SK-N-SH (cell line): Measurements from ENCODE around the gene OR5L1. TPM values are rescaled to one million over a fixed set of nuclear protein-coding genes. Genes with fewer than 3 reads are reported as not detected.

Experiments
- CTCF ChIA-PET: fragments of 300-600, 350-600 bp; formaldehyde crosslinking; extraction: SDS; loops from one replicate; lab custom pipeline; 2021; lab: Yijun Ruan, JAX
- POLR2A ChIA-PET: fragments of 350-600 bp; sonication (Branson Sonifier 250); formaldehyde crosslinking; extraction: SDS; loops from one replicate; lab custom pipeline; 2020; ENCODE audit warnings: antibody characterized with exemption, inconsistent platforms; lab: Yijun Ruan, JAX
- DNase-seq: peaks from one replicate; pipeline ENCODE4 v3.0.0; 2012
- H2AFZ ChIP-seq: fragments of 200-600 bp; sonication (generic); 2 replicates; pipeline ENCODE4 v1.8.1; 2016; ENCODE audit warnings: antibody characterized with exemption, mild to moderate bottlenecking, low read depth
- H3F3A ChIP-seq: fragments of 200-600 bp; sonication (generic); replicated peaks from 2 replicates; pipeline ENCODE3; 2016; ENCODE audit warnings: antibody characterized with exemption, mild to moderate bottlenecking; ENCODE audit not compliant: insufficient read depth
- H3K27ac ChIP-seq, 2 experiments: fragments of 200-500 bp in 1 of 2; fragments of 200-600 bp in 1 of 2; sonication (Bioruptor generic) in 1 of 2; sonication (generic), shearing (Covaris generic) in 1 of 2; 2 replicates each; pipeline versions ENCODE4 v1.5.1 to v1.6.1; 2014 to 2016; ENCODE audit warnings: low read depth in 2 of 2, inconsistent platforms in 1 of 2, low read length in 1 of 2, mild to moderate bottlenecking in 1 of 2, mixed read lengths in 1 of 2
- H3K27me3 ChIP-seq: fragments of 200-600 bp; sonication (generic), shearing (Covaris generic); 2 replicates; pipeline ENCODE4 v1.6.1; 2016; ENCODE audit warnings: mixed run types; ENCODE audit not compliant: insufficient read depth
- H3K36me3 ChIP-seq, 2 experiments: fragments of 200-500 bp in 1 of 2; fragments of 200-600 bp in 1 of 2; sonication (Bioruptor generic) in 1 of 2; sonication (generic) in 1 of 2; replicated peaks in 1 of 2; 2 replicates each; pipeline versions ENCODE3 to v1.5.1; 2014 to 2016; ENCODE audit warnings: low read length in 1 of 2, mild to moderate bottlenecking in 1 of 2; ENCODE audit not compliant: insufficient read depth in 2 of 2, control insufficient read depth in 1 of 2
- H3K4me1 ChIP-seq, 2 experiments: fragments of 200-500 bp in 1 of 2; fragments of 200-600 bp in 1 of 2; sonication (Bioruptor generic) in 1 of 2; sonication (generic), shearing (Covaris generic) in 1 of 2; 2 replicates each; pipeline versions ENCODE4 v1.5.1 to v1.6.1; 2014 to 2016; ENCODE audit warnings: low read depth in 1 of 2, low read length in 1 of 2, mixed run types in 1 of 2; ENCODE audit not compliant: insufficient read depth in 2 of 2, control insufficient read depth in 1 of 2
- H3K4me2 ChIP-seq: fragments of 200-600 bp; sonication (generic), shearing (Covaris generic); 2 replicates; pipeline ENCODE4 v1.6.1; 2017; ENCODE audit warnings: mixed run types
- H3K4me3 ChIP-seq, 2 experiments: fragments of 200-500 bp in 1 of 2; fragments of 200-600 bp in 1 of 2; sonication (Bioruptor generic) in 1 of 2; sonication (generic), shearing (Covaris generic) in 1 of 2; 2 replicates each; pipeline versions ENCODE4 v1.5.1 to v1.8.1; 2014 to 2016; ENCODE audit warnings: low read depth in 2 of 2, inconsistent platforms in 1 of 2, low read length in 1 of 2, mild to moderate bottlenecking in 1 of 2, mixed read lengths in 1 of 2, moderate library complexity in 1 of 2
- H3K79me2 ChIP-seq: fragments of 200-600 bp; sonication (generic); 2 replicates; pipeline ENCODE4 v1.8.1; 2017; ENCODE audit warnings: mild to moderate bottlenecking; ENCODE audit not compliant: insufficient read depth
- H3K9ac ChIP-seq: fragments of 200-600 bp; sonication (generic); 2 replicates; pipeline ENCODE4 v1.6.1; 2017; ENCODE audit warnings: mixed run types
- H3K9me2 ChIP-seq: fragments of 200-600 bp; sonication (generic); 2 replicates; pipeline ENCODE4 v1.6.1; 2017; ENCODE audit warnings: mixed run types
- H3K9me3 ChIP-seq: fragments of 200-600 bp; sonication (generic); 2 replicates; pipeline ENCODE4 v1.6.1; 2017; ENCODE audit warnings: mixed run types, mild to moderate bottlenecking, moderate library complexity
- H4K20me1 ChIP-seq: fragments of 200-600 bp; sonication (generic); 2 replicates; pipeline ENCODE4 v1.6.1; 2017; ENCODE audit warnings: mild to moderate bottlenecking, mixed run types; ENCODE audit not compliant: insufficient read depth
- ELF1 ChIP-seq: IDR thresholded peaks from 2 replicates; pipeline ENCODE4 v1.4.0; 2012
- EZH2phosphoT487 ChIP-seq: fragments of 200-600 bp; sonication (generic); IDR thresholded peaks from 2 replicates; pipeline ENCODE4 v1.6.1; 2017; ENCODE audit warnings: low read depth, mixed run types, mild to moderate bottlenecking, antibody characterized with exemption, moderate library complexity, borderline replicate concordance
- FOSL2 ChIP-seq: IDR thresholded peaks from 2 replicates; pipeline ENCODE4 v1.4.0; 2012; ENCODE audit warnings: low read depth, mild to moderate bottlenecking, moderate library complexity, borderline replicate concordance
- FOXJ3 ChIP-seq: sonication (generic); formaldehyde crosslinking; IDR thresholded peaks from 2 replicates; pipeline ENCODE4 v1.5.1; 2020; ENCODE audit warnings: mild to moderate bottlenecking, missing genetic modification reagents
- GATA2 ChIP-seq: sonication (generic); formaldehyde crosslinking; IDR thresholded peaks from 2 replicates; pipeline ENCODE4 v1.5.0; 2020; ENCODE audit warnings: mild to moderate bottlenecking, missing genetic modification reagents
- JUND ChIP-seq: IDR thresholded peaks from 2 replicates; pipeline ENCODE4 v1.4.0; 2012
- NFIC ChIP-seq: IDR thresholded peaks from 2 replicates; pipeline ENCODE4 v1.4.0; 2012; ENCODE audit warnings: borderline replicate concordance
- NRF1 ChIP-seq: IDR thresholded peaks from 2 replicates; pipeline ENCODE4 v1.6.1; 2012; ENCODE audit warnings: low read depth, mild to moderate bottlenecking, low read length
- POLR2AphosphoS5 ChIP-seq: IDR thresholded peaks from 2 replicates; pipeline ENCODE4 v1.6.1; 2012; ENCODE audit warnings: low read depth, low read length
- RCOR1 ChIP-seq: fragments of 150-350 bp; IDR thresholded peaks from 2 replicates; pipeline ENCODE4 v1.6.1; 2017; ENCODE audit warnings: antibody characterized with exemption, low read length
- RFX5 ChIP-seq: IDR thresholded peaks from 2 replicates; pipeline ENCODE4 v1.6.1; 2012; ENCODE audit warnings: mild to moderate bottlenecking, improper control_type of control experiment, low read length
- RXRA ChIP-seq: IDR thresholded peaks from 2 replicates; pipeline ENCODE4 v1.4.0; 2012; ENCODE audit warnings: low read depth, mild to moderate bottlenecking, borderline replicate concordance
- TCF12 ChIP-seq: IDR thresholded peaks from 2 replicates; pipeline ENCODE4 v1.4.0; 2012
- TEAD4 ChIP-seq: IDR thresholded peaks from 2 replicates; pipeline ENCODE4 v1.4.0; 2012; ENCODE audit warnings: mild to moderate bottlenecking, borderline replicate concordance; ENCODE audit not compliant: insufficient read depth
- USF2 ChIP-seq: fragments of 150-350 bp; IDR thresholded peaks from 2 replicates; pipeline ENCODE4 v1.6.1; 2017; ENCODE audit warnings: antibody characterized with exemption, low read length, low read depth, borderline replicate concordance
- YY1 ChIP-seq: IDR thresholded peaks from 2 replicates; pipeline ENCODE4 v1.4.0; 2012; ENCODE audit warnings: low read depth, mild to moderate bottlenecking
- WGBS: methylation state at CpG from one replicate; pipeline ENCODE4 v1.1.6; 2017; ENCODE audit warnings: low lambda C conversion rate; 5-methylcytosine and 5-hydroxymethylcytosine counted together
- polyA plus RNA-seq, 3 experiments: library from polyadenylated mRNA; depleted of rRNA; stranded (reverse); fragments of >200 nt; gene quantifications; 2 replicates each; pipeline ENCODE4 v1.2.3, GENCODE V29; 2012
- TF ChIP-seq, protein P1 (sequence below): IDR thresholded peaks from 2 replicates; pipeline ENCODE4 v1.4.0; 2012; ENCODE audit warnings: low read depth, borderline replicate concordance
- TF ChIP-seq, protein P2 (sequence below): fragments of 150-350 bp; IDR thresholded peaks from 2 replicates; pipeline ENCODE4 v1.6.1; 2016; ENCODE audit warnings: mild to moderate bottlenecking, low read depth, low read length

Gene OR5L1
- polyA plus RNA-seq, 1 of the 3 experiments (the other 2 are of a cell fraction), result not detected

- no peaks in the 10 kb centered on the region for H3K9me2 ChIP-seq
- ChIA-PET CTCF (no interaction called here), POLR2A (no interaction called here)
Measured at GRCh38 chr11:55793321-55793720, 17.8 kb upstream of the OR5L1 start.

DNA sequence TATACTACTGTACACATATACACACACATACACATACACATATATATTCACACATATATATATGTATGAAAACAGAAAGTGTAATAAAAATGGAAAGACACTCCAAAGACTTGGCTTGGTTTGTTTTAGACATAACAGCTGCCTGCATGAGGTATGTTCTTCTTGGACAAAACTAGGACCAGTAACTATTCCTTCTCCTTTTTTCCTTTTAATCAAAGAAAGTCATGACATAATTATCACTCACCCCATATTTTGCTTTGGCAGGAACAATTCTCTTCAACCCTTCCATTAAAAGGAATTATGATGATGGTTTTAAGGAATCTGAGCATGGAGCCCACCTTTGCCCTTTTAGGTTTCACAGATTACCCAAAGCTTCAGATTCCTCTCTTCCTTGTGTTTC, 15.9 kb upstream of the OR5L1 start, which contains the start of gene OR5D14:
TSS of gene OR5D14 (plus strand) at position 301 of the 400 bp plus-strand sequence. CDS start at position 301, 0 bp downstream.
- CTCF ChIA-PET, result no interaction called here
- Histone ChIP-seq H3K4me1 (no peaks in the 10 kb centered on the region), H3K4me2 (no peak within 1 kb of the TSS), H2AFZ (no peak within 1 kb of the TSS), H3K36me3 (no peaks in the 10 kb centered on the region), H3K27ac (no peak within 1 kb of the TSS), H3K79me2 (no peaks in the 10 kb centered on the region), H3K4me3 (no peak within 1 kb of the TSS), H3K27me3 (no peaks in the 10 kb centered on the region), H3K9ac (no peak within 1 kb of the TSS), H3F3A (no peaks in the 10 kb centered on the region), H4K20me1 (no peaks in the 10 kb centered on the region), H3K9me3 (no peaks in the 10 kb centered on the region), H3K9me2 (no peaks in the 10 kb centered on the region)
- POLR2A ChIA-PET, result no interaction called here
- TF ChIP-seq ELF1 (no peak), EZH2phosphoT487 (no peak), FOSL2 (no peak), NFIC (no peak), RFX5 (no peak), GATA2 (CRISPR knock-in tag) (no peak), JUND (no peak)
- TF ChIP-seq, protein P1, sequence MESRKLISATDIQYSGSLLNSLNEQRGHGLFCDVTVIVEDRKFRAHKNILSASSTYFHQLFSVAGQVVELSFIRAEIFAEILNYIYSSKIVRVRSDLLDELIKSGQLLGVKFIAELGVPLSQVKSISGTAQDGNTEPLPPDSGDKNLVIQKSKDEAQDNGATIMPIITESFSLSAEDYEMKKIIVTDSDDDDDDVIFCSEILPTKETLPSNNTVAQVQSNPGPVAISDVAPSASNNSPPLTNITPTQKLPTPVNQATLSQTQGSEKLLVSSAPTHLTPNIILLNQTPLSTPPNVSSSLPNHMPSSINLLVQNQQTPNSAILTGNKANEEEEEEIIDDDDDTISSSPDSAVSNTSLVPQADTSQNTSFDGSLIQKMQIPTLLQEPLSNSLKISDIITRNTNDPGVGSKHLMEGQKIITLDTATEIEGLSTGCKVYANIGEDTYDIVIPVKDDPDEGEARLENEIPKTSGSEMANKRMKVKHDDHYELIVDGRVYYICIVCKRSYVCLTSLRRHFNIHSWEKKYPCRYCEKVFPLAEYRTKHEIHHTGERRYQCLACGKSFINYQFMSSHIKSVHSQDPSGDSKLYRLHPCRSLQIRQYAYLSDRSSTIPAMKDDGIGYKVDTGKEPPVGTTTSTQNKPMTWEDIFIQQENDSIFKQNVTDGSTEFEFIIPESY, result no peak
- TF ChIP-seq, protein P2, sequence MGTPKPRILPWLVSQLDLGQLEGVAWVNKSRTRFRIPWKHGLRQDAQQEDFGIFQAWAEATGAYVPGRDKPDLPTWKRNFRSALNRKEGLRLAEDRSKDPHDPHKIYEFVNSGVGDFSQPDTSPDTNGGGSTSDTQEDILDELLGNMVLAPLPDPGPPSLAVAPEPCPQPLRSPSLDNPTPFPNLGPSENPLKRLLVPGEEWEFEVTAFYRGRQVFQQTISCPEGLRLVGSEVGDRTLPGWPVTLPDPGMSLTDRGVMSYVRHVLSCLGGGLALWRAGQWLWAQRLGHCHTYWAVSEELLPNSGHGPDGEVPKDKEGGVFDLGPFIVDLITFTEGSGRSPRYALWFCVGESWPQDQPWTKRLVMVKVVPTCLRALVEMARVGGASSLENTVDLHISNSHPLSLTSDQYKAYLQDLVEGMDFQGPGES, result no peak
- no peak for DNase-seq

More at GRCh38 chr11:55793321-55793720, 17.8 kb upstream of the OR5L1 start:
- no peak overlapping the region for H3K9ac ChIP-seq
- no peaks in the 10 kb centered on the region for H3K9me3 ChIP-seq
- TF ChIP-seq RXRA (no peak), FOSL2 (no peak), GATA2 (CRISPR knock-in tag) (no peak), TEAD4 (no peak), POLR2AphosphoS5 (no peak), USF2 (no peak), FOXJ3 (CRISPR knock-in tag) (no peak), YY1 (no peak), NRF1 (no peak), RCOR1 (no peak), EZH2phosphoT487 (no peak), TCF12 (no peak)
- TF ChIP-seq, protein P2, result no peak
- no peaks in the 10 kb centered on the region for H3K36me3 ChIP-seq
- H4K20me1 ChIP-seq, result no peaks in the 10 kb centered on the region
- WGBS, result 0% methylated on average over 2 of the region's 2 CpGs
- H3K27ac ChIP-seq, result no peak overlapping the region
- H3K4me3 ChIP-seq, result no peak overlapping the region
- H2AFZ ChIP-seq, result no peak overlapping the region
- no peaks in the 10 kb centered on the region for H3F3A ChIP-seq
- DNase-seq, result no peak
- H3K4me2 ChIP-seq, result no peak overlapping the region
- no peaks in the 10 kb centered on the region for H3K79me2 ChIP-seq
- H3K27me3 ChIP-seq, result no peaks in the 10 kb centered on the region
- H3K4me1 ChIP-seq, result no peaks in the 10 kb centered on the region
